Tibial nerve (tissue), 4 donors: ENCODE data around the gene RFFL. TPM values are rescaled to one million over a fixed set of nuclear protein-coding genes. Genes with fewer than 3 reads are reported as not detected.
"Not testable (repeated sequence)": the region's sequence is repeated elsewhere in the genome, so short reads cannot be mapped to it uniquely, and the experiment has no call there.

ENCODE experiments used
- DNase-seq, 2 donors: peaks; one replicate each; pipeline ENCODE4 v3.0.0-alpha.2; 2019; ENCODE audit warnings: low spot score in 2 of 2
- H3K27ac ChIP-seq, 4 donors: fragments of 200-600 bp; sonication (generic) in 3 of 4; one replicate each; pipeline ENCODE4 v1.5.1; 2017 to 2019; ENCODE audit warnings: mild to moderate bottlenecking in 1 of 4
- H3K27me3 ChIP-seq, 2 donors: fragments of 200-600 bp; sonication (generic) in 1 of 2; one replicate each; pipeline versions ENCODE4 v1.5.1 to v1.6.0; 2017 to 2019
- H3K36me3 ChIP-seq, 3 donors: fragments of 200-600 bp; sonication (generic); one replicate each; pipeline ENCODE4 v1.5.1; 2018 to 2019
- H3K4me1 ChIP-seq, 4 donors: fragments of 200-600 bp; sonication (generic) in 3 of 4; one replicate each; pipeline ENCODE4 v1.5.1; 2017 to 2019
- H3K4me3 ChIP-seq, 4 donors: fragments of 200-600 bp; sonication (generic) in 3 of 4; one replicate each; pipeline ENCODE4 v1.5.1; 2017 to 2019; ENCODE audit warnings: mild to moderate bottlenecking in 1 of 4, moderate library complexity in 1 of 4
- H3K9me3 ChIP-seq, 4 donors: fragments of 200-600 bp; sonication (generic) in 3 of 4; one replicate each; pipeline ENCODE4 v1.5.1; 2017 to 2019
- CTCF ChIP-seq, 5 experiments: fragments of 200-600 bp in 3 of 5; fragments of 450-650 bp in 2 of 5; sonication (generic) in 3 of 5; IDR thresholded peaks; one replicate each; pipeline ENCODE4 v1.5.1; 2016 to 2019; ENCODE audit warnings: antibody characterized with exemption in 5 of 5, mild to moderate bottlenecking in 3 of 5, moderate library complexity in 2 of 5
- EP300 ChIP-seq, 2 donors: sonication (generic); formaldehyde crosslinking; IDR thresholded peaks; one replicate each; pipeline ENCODE4 v1.6.1; 2017; ENCODE audit warnings: antibody characterized with exemption in 2 of 2, mild to moderate bottlenecking in 1 of 2
- POLR2A ChIP-seq, 2 donors: fragments of 450-650 bp; IDR thresholded peaks; one replicate each; pipeline ENCODE4 v1.6.1; 2017; ENCODE audit warnings: antibody characterized with exemption in 2 of 2, mild to moderate bottlenecking in 2 of 2, moderate library complexity in 2 of 2
- WGBS, 2 donors: methylation state at CpG; one replicate each; pipeline ENCODE4 v1.1.5; 2018; 5-methylcytosine and 5-hydroxymethylcytosine counted together
- total RNA-seq, 4 donors: library from RNA; depleted of rRNA; stranded (reverse); fragments of >200 nt; gene quantifications; one replicate each; pipeline ENCODE4 v1.1.0, GENCODE V29; 2016

Gene RFFL
- total RNA-seq, 4 donors from 2014 or later: 10.8 to 41.3 (median 17.2) TPM

DNA sequence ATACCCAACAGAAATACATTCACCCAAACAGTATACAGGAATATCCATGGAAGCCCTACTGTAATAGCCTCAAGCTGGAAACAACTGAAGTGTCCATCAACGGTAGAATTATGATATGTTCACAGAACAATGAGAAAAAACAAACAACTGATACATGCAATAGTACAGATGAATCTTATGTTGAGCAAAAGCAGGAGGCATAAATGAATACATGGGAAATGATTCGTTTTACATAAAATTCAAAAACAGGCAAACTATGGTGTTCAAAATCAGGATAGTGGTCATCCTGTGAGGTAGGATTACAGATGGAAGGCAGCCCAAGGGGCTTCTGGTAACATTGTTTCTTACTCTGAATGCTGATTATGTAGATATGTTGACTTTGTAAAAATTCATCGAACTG is 25.1 kb downstream of the RFFL start:
- TF ChIP-seq EP300 (IDR thresholded peaks at IDR 0.05) (no peak), CTCF (IDR thresholded peaks at IDR 0.05) (no peak), POLR2A (IDR thresholded peaks at IDR 0.05) (no peak)
- Histone ChIP-seq H3K36me3 (no peaks in the 10 kb centered on the region), H3K27ac (no peak overlapping the region), H3K9me3 (no peaks in the 10 kb centered on the region), H3K27me3 (no peaks in the 10 kb centered on the region), H3K4me1 (no peaks in the 10 kb centered on the region), H3K4me3 (no peak overlapping the region)
- DNase-seq: no peak
- WGBS, 2 donors: 91 to 96% methylated on average over 3 of the region's 3 CpGs

DNA sequence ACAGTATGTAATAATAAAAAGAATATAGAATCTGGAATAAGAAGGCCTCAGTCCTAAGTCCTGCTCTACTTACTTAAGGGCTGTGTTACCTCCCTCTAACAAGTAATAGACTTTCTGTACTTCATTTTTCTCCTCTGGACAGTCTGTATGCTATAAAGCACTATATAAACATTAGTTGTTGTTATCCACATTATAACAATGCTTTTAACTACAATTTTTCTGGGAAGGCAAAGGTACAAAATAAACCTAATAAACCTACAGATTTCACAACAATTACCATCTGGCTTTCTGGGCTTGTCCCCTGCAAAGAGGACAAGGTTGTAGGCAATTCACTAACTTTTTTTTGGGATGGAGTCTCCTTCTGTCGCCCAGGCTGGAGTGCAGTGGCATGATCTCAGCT is 32.7 kb downstream of the RFFL start:
- H3K9me3 ChIP-seq: no peaks in the 10 kb centered on the region
- no peak overlapping the region for H3K4me3 ChIP-seq
- no peak for DNase-seq
- H3K27ac ChIP-seq: no peak overlapping the region
- peaks cover 0 to 7% (median 3%) of the 10 kb centered on the region in 3 donors for H3K36me3 ChIP-seq
- WGBS, 2 donors: 86 to 100% methylated on average over 1 of the region's 1 CpG
- H3K27me3 ChIP-seq: no peaks in the 10 kb centered on the region
- TF ChIP-seq POLR2A (IDR thresholded peaks at IDR 0.05) (no peak), CTCF (IDR thresholded peaks at IDR 0.05) (no peak), EP300 (IDR thresholded peaks at IDR 0.05) (no peak)
- H3K4me1 ChIP-seq: peaks cover 0 to 7% (median 0%) of the 10 kb centered on the region in 4 donors

DNA sequence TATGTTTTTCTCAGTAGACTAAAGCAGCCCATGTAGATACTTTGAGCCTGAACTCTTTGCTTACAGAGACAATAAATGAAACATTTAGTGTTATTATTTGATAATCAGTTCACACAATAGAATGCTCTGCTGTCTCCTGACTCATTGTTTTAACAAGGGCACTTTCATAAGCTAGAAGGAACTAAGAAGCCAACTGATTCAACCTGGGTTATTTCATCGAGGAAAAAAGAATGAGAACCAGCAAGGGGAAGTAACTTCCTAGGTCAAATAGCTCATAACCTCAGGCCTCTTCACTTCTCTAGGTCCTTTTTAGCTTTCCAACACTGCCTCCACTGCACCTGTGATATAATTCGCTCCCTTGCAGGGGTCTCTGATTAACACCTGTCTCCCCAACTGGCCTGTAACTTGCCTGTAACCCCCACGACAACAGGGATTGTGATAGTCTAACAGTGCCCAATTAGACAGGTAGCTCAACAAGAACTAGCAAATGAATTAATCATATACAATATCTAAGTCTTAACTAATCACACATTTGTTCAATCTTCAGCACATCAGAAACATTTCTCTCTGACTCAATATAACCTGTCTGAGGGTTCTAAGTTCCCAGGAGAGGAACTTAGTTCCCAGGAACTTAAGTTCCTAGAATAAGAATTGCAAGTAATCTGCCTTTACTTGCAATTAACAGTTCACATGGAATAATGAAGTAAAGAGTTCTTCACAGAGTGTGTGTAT is 34.8 kb downstream of the RFFL start:
- no peak overlapping the region for H3K27ac ChIP-seq

DNA sequence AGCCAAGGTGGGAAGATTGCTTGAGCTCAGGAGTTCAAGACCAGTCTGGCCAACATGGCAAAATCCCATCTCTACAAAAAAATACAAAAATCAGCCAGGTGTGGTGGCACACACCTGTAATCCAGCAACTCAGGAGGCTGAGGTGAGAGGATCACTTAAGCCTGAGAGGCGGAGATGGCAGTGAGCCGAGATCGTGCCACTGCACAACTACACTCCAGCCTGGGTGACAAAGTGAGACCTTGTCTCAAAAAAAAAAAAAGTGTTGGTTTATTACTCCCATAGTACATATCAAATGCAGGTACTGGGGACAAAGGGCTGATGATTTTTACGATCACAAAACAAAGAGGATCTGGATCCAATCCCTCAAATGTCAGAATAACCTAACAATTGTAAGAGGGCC is 35.4 kb downstream of the RFFL start:
- H3K9me3 ChIP-seq, H3K27ac ChIP-seq, DNase-seq, H3K27me3 ChIP-seq, H3K4me3 ChIP-seq: not testable (repeated sequence)
- peaks cover 0 to 15% (median 0%) of the 10 kb centered on the region in 4 donors for H3K4me1 ChIP-seq
- peaks cover 0 to 22% (median 3%) of the 10 kb centered on the region in 3 donors for H3K36me3 ChIP-seq
- 84 to 93% methylated on average over 4 of the region's 4 CpGs for WGBS, 2 donors

More for the DNA sequence above, 34.8 kb downstream of the RFFL start:
- DNase-seq: no peak
- Histone ChIP-seq H3K9me3 (no peaks in the 10 kb centered on the region), H3K36me3 (peaks cover 0 to 22% (median 3%) of the 10 kb centered on the region in 3 donors), H3K4me1 (peaks cover 0 to 9% (median 0%) of the 10 kb centered on the region in 4 donors), H3K4me3 (no peak overlapping the region), H3K27me3 (no peaks in the 10 kb centered on the region)
- 76 to 80% methylated on average over 3 of the region's 3 CpGs for WGBS, 2 donors
- no peak for TF ChIP-seq EP300 (IDR thresholded peaks at IDR 0.05)
- TF ChIP-seq CTCF (IDR thresholded peaks at IDR 0.05): no peak

DNA sequence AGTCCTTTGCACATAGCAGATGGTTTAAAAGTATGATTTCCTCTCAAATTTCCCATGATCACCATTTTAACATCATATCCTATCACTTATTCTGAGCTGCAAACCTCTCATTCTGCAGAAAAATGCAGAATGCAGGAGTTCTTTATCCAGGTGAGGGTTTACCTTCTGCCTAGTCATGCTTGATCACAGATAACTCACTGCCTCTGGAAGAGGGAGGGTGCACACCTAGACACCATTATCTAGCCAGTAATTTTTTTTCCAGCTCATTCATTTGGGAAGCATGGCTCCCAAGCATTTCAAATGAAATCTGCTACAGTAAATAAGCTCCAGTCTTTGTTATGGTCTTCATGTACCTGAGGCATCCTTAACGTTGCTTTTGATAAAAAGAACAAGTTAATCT is 38.0 kb downstream of the RFFL start:
- DNase-seq: no peak
- Histone ChIP-seq H3K27ac (no peak overlapping the region), H3K36me3 (peaks cover 0 to 26% (median 3%) of the 10 kb centered on the region in 3 donors), H3K27me3 (no peaks in the 10 kb centered on the region), H3K4me1 (peaks cover 0 to 28% (median 3%) of the 10 kb centered on the region in 4 donors), H3K9me3 (no peaks in the 10 kb centered on the region), H3K4me3 (no peak overlapping the region)
- TF ChIP-seq EP300 (IDR thresholded peaks at IDR 0.05): no peak
- 68 to 70% methylated on average over 1 of the region's 1 CpG for WGBS, 2 donors

GRCh38 chr17:35023538-35023937 is 40.0 kb downstream of the RFFL start:
- H3K9me3 ChIP-seq: no peaks in the 10 kb centered on the region
- peaks cover 0 to 41% (median 3%) of the 10 kb centered on the region in 3 donors for H3K36me3 ChIP-seq
- no peak for DNase-seq
- 59 to 68% methylated on average over 3 of the region's 3 CpGs for WGBS, 2 donors
- H3K4me1 ChIP-seq: peaks cover 0 to 24% (median 3%) of the 10 kb centered on the region in 4 donors
- H3K27ac ChIP-seq: peak overlapping the region in 3 of 4 donors; percentile 41 to 85 (median 75)
- no peak overlapping the region for H3K4me3 ChIP-seq
- no peaks in the 10 kb centered on the region for H3K27me3 ChIP-seq
- TF ChIP-seq EP300 (IDR thresholded peaks at IDR 0.05) (no peak), CTCF (IDR thresholded peaks at IDR 0.05) (no peak), POLR2A (IDR thresholded peaks at IDR 0.05) (no peak)
